CMK (cell line): ENCODE measurements around the gene SULT2B1.

Source experiments
- DNase-seq: peaks from one replicate; pipeline ENCODE4 v3.0.0-alpha.2; 2010; ENCODE audit warnings: low read depth

SULT2B1 gene

GRCh38 chr19:48634424-48635262 is 82.7 kb downstream of the SULT2B1 start:
- peak; percentile 97 for DNase-seq

GRCh38 chr19:48635263-48635965 is 83.4 kb downstream of the SULT2B1 start:
- DNase-seq = peak; percentile 75

- DNase-seq = no peak
Observed at GRCh38 chr19:48635966-48636858, 84.2 kb downstream of the SULT2B1 start.

GRCh38 chr19:48636859-48637448 is 85.0 kb downstream of the SULT2B1 start, which contains the start of gene DBP:
TSS of gene DBP (minus strand) at chr19:48637379. CDS start at chr19:48636994, 385 bp downstream.
- no peak for DNase-seq

GRCh38 chr19:48637449-48637947 is 85.5 kb downstream of the SULT2B1 start:
- peak; percentile 100 for DNase-seq

- peak; percentile 99 for DNase-seq
Observed at GRCh38 chr19:48637948-48638830, 86.2 kb downstream of the SULT2B1 start.

GRCh38 chr19:48638831-48639381 is 86.9 kb downstream of the SULT2B1 start:
- DNase-seq = no peak

GRCh38 chr19:48639483-48640375 is 87.8 kb downstream of the SULT2B1 start:
- no peak for DNase-seq

GRCh38 chr19:48641850-48642249 is 89.9 kb downstream of the SULT2B1 start:
- DNase-seq = no peak

GRCh38 chr19:48642862-48643261 is 90.9 kb downstream of the SULT2B1 start:
- no peak for DNase-seq

GRCh38 chr19:48644355-48644754 is 92.4 kb downstream of the SULT2B1 start:
- no peak for DNase-seq

- no peak for DNase-seq
Observed at GRCh38 chr19:48644839-48645619, 93.1 kb downstream of the SULT2B1 start.

GRCh38 chr19:48645620-48646000 is 93.6 kb downstream of the SULT2B1 start:
- no peak for DNase-seq

GRCh38 chr19:48646001-48646721 is 94.2 kb downstream of the SULT2B1 start, which contains the start of gene CA11:
TSS of gene CA11 (minus strand) at chr19:48646187. CDS start at chr19:48645632, 555 bp downstream.
- no peak for DNase-seq

GRCh38 chr19:48646722-48647216 is 94.8 kb downstream of the SULT2B1 start:
- DNase-seq = peak; percentile 96

GRCh38 chr19:48648134-48648533 is 96.2 kb downstream of the SULT2B1 start:
- DNase-seq = no peak
